GM20431 (cell line): ENCODE data around the gene DNAJC21.

Experiments
- in situ Hi-C: fragments of 300-500 bp; cut with MseI, MboI; formaldehyde crosslinking; loops from one replicate; pipeline ENCODE4 v1.15.0; 2020; ENCODE audit warnings: low sequenced_read_pairs; ENCODE audit not compliant: unreplicated experiment

Gene DNAJC21

GRCh38 chr5:34929134-34929719, at the start of gene DNAJC21:
Gene DNAJC21 (plus strand): TSS chr5:34929559. CDS start chr5:34929820, 261 bp downstream.
- in situ Hi-C loops = no loop called here

DNA sequence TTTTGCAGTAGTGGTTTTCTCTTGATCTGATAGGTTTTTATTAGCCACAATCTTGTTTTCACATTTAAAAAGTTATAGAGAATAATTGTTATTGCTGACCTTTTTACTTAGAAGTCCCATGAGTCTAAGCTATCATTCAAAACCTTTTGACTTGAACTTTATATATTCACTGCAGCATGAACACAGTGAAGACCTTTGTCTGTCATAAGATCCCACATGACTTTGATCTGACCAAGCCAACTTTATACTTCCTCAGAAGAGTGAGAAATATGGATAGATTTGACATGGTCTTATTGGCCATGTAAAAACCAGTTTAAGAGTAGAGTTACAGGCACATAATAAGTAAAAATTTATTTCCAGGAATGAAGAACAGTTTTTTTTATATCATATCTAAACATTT, 48.1 kb upstream of the DNAJC21 start:
- in situ Hi-C loops = loop anchor here (25.0 kb wide), 1 partner anchor 369 kb away; no protein-coding TSS in a partner anchor

GRCh38 chr5:34886392-34887119, 42.8 kb upstream of the DNAJC21 start:
- in situ Hi-C loops = loop anchor here (25.0 kb wide), 1 partner anchor 374 kb away; no protein-coding TSS in a partner anchor

- in situ Hi-C loops = loop anchor here (25.0 kb wide), 1 partner anchor 377 kb away; no protein-coding TSS in a partner anchor
Measured at GRCh38 chr5:34889394-34889793, 40.0 kb upstream of the DNAJC21 start.

DNA sequence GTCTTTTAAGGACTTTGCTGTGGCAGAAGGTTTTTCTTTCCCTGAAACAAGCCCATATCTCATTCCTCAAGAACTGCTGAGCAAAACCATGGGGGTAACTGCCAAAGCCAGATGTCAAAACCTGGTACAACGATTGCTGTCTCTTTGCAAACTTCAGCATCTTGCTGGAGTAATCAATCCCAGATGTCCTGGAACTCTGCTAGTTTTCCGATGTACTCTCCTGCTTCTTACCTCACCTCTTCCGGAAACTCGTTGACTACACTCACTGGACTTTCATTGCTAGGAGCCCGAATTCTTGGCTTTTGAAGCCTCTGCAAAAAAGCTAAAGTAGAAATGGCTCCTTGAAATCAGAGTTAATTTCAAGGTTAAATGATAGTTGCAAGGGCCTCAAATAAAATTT, 37.4 kb upstream of the DNAJC21 start:
- in situ Hi-C loops = loop anchor here (25.0 kb wide), 1 partner anchor 380 kb away; no protein-coding TSS in a partner anchor

GRCh38 chr5:34892414-34892813, 36.9 kb upstream of the DNAJC21 start:
- in situ Hi-C loops = loop anchor here (25.0 kb wide), 1 partner anchor 380 kb away; no protein-coding TSS in a partner anchor

- in situ Hi-C loops = loop anchor here (25.0 kb wide), 1 partner anchor 382 kb away; no protein-coding TSS in a partner anchor
Measured at GRCh38 chr5:34894716-34895115, 34.6 kb upstream of the DNAJC21 start.

- in situ Hi-C loops = loop anchor here (25.0 kb wide), 1 partner anchor 384 kb away; no protein-coding TSS in a partner anchor
Measured at GRCh38 chr5:34895641-34896419, 33.5 kb upstream of the DNAJC21 start.

- in situ Hi-C loops = loop anchor here (25.0 kb wide), 1 partner anchor 385 kb away; no protein-coding TSS in a partner anchor
Measured at GRCh38 chr5:34897646-34898045, 31.7 kb upstream of the DNAJC21 start.

- in situ Hi-C loops = loop anchor here (25.0 kb wide), 1 partner anchor 386 kb away; no protein-coding TSS in a partner anchor
Measured at GRCh38 chr5:34898258-34898895, 31.0 kb upstream of the DNAJC21 start.

DNA sequence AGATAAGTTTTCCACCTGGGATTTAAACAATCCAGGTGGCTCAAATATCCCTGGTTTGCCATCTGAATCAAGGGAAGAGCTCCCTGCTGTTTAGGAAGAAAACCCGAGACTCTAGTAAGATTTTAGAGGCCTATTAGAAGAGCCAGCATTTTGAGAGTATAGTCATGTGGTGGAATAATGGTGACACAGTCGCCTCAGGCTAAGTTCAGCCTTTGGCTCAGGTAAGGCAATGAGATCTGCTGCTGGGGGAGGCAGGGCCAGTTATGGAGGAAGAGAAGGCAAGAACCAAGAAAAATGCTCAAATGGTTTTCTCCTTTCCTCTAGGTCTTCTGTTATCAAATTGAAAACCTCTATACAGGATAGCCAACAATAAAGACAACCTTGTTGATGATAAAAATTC, 30.3 kb upstream of the DNAJC21 start:
- in situ Hi-C loops = loop anchor here (25.0 kb wide), 1 partner anchor 387 kb away; no protein-coding TSS in a partner anchor

GRCh38 chr5:34900652-34901051, 28.7 kb upstream of the DNAJC21 start:
- in situ Hi-C loops = no loop called here

DNA sequence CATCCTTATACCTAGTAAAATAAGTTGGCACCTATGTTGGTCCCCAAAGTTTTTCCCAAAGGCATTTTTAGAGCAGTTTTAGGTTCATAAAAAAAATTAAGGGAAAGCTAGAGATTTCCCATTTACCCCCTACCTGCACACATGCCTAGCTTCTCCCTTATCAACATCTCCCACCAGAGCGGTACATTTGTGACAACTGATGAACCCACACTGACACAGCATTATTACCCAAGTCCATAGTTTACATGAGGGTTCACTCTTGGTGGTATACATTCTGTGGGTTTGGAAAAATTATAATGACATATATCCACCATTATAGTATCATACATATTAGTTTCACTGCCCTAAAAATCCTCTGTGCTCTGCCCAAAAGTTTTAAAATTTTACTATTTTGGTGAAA, 26.1 kb upstream of the DNAJC21 start:
- in situ Hi-C loops = no loop called here

GRCh38 chr5:34905564-34905963, 23.8 kb upstream of the DNAJC21 start:
- in situ Hi-C loops = no loop called here

DNA sequence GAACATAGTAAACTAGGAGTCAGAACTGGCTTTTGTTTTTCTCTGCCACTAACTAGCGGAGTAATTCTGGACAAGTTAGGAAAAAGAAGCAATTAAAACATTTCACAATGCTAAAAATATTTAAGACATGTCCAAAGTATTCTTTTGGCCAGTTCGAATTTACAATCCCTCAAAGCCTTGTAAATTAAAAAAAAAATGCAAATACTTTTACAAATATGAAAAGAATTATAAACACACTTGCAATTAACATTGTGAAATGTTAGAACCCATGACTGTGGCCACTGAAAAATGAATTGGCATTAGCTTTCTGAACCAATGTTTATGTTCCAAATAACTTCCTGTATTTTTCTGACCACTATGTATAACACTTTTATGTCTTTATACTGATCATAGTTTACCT, 16.3 kb upstream of the DNAJC21 start:
- in situ Hi-C loops = no loop called here

DNA sequence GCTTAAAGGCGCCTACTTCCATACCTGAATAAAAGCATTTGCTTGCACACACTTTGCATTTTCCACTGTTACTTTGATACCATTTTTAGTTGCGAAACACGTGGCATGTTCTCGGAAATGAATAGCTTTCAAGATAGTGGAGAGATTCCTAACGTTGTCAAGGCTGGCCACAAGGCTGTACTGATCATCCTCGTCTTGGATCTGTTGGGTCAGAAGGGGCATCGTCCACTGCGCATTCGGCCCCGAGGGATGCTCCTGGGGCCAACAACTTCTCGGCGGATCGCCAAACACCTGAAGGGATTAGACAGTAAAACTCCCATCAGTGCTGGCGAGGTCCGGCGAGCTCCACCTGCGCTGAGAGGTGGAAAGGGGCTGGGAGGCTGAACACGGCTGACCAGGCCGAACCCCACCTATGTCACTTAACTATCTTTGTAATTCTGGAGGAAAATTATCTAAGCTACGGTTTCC, 14.7 kb upstream of the DNAJC21 start:
- in situ Hi-C loops = no loop called here

DNA sequence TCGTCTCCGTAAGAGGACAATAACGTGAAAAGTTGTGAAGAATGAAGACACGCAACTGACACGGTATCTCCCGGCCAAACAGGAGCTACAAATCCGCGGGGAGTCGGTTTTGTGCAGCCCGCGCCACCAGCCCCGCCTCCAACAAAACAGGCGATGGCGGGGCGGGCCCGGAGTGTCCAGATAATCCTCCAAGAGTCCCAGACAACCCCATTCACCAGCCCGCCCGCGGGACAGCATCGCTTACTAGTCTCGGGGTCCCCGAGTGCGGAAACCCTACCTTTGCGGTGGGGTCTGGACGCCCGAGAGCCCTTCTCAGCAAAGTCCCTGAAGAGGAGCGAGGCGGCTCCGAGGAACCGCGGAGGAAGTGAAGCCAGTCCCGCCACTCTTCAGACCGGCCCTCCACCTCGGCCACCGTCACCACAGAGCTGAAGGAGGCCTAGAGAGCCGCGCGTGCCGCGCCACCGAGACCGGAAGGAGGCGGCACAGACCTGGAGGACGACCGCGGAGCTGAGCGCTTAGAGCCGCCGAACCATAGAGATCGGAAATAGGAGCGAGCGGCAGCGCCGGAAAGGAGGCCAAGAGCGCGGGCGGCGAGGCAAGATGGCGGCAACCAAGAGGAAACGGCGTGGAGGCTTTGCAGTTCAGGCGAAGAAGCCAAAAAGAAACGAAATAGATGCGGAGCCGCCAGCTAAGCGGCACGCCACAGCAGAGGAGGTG, 14.1 kb upstream of the DNAJC21 start, which contains the start of the genes BRIX1 and RAD1:
TSS of gene BRIX1 (plus strand) at position 573 of the 717 bp plus-strand sequence. CDS start at position 601, 28 bp downstream.
TSS of gene RAD1 (minus strand) at position 366 of the 717 bp plus-strand sequence. CDS start 612 bp downstream, outside the sequence.
- in situ Hi-C loops = no loop called here

DNA sequence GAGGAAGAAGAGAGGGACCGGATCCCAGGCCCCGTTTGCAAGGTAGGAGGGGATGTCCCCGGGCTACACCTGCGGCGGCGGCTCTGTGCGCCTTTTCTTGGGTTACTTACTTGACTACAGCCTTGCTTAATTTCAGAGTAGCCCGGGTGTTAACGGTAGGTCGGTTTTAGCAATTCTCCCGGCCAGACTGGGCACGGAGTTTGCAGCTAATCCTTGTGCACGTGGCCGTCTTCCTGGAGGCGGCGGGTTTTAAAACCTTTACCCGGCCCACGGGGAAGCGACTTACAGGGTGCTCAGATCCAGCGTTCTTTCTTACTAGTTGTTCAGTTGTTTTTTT, 13.5 kb upstream of the DNAJC21 start:
- in situ Hi-C loops = no loop called here

- in situ Hi-C loops = no loop called here
Measured at GRCh38 chr5:34916518-34916917, 12.8 kb upstream of the DNAJC21 start.
